T-cell (primary cell): Measurements from ENCODE around the gene DPYD. TPM values are rescaled to one million over a fixed set of nuclear protein-coding genes. Genes with fewer than 3 reads are reported as not detected.

Source experiments
- ATAC-seq, 4 experiments: fragments of 200-7000 bp in 3 of 4; fragments of 150-1000 bp in 1 of 4; cut with Tn5 transposase; replicated peaks in 1 of 4; 1 replicate in 3 of 4; 2 replicates in 1 of 4; pipeline ENCODE4 v1.10.0; 2021; ENCODE audit warnings: moderate library complexity in 3 of 4, mild to moderate bottlenecking in 2 of 4, moderate number of reproducible peaks in 1 of 4
- CTCF ChIA-PET, 2 donors: fragments of 300-600 bp; sonication (Branson Sonifier 250); formaldehyde crosslinking; loops; one replicate each; lab custom pipeline; 2022; ENCODE audit warnings: antibody characterized with exemption in 2 of 2; lab: Charles Lee
- POLR2A ChIA-PET, 2 donors: fragments of 300-600 bp; sonication (Branson Sonifier 250); formaldehyde crosslinking; loops; one replicate each; lab custom pipeline; 2022; ENCODE audit warnings: antibody characterized with exemption in 2 of 2; lab: Charles Lee
- DNase-seq, 35 experiments: peaks; one replicate each; pipeline versions ENCODE4 v3.0.0 to v3.0.0-alpha.2; 2013 to 2023
- H3K27ac ChIP-seq: one replicate; pipeline ENCODE4 v1.5.1; 2013; ENCODE audit warnings: low read length
- H3K27me3 ChIP-seq, 2 experiments: replicated peaks in 1 of 2; 1 replicate in 1 of 2; 2 replicates in 1 of 2; pipeline versions ENCODE4 v1.6.1 to v1.7.0; 2013; ENCODE audit warnings: low read length in 1 of 2, mixed read lengths in 1 of 2; ENCODE audit not compliant: control insufficient read depth in 2 of 2, insufficient read depth in 2 of 2; ENCODE audit errors: extremely low read depth in 1 of 2
- H3K36me3 ChIP-seq, 2 donors: 1 replicate in 1 of 2; 2 replicates in 1 of 2; pipeline versions ENCODE4 v1.6.1 to v1.7.0; 2013; ENCODE audit warnings: low read length in 1 of 2; ENCODE audit not compliant: control insufficient read depth in 2 of 2, insufficient read depth in 1 of 2; ENCODE audit errors: extremely low read depth in 1 of 2
- H3K4me1 ChIP-seq, 2 experiments: 1 replicate in 1 of 2; 2 replicates in 1 of 2; pipeline versions ENCODE4 v1.6.1 to v1.7.0; 2013; ENCODE audit warnings: low read length in 2 of 2, mixed read lengths in 1 of 2; ENCODE audit not compliant: insufficient read depth in 2 of 2, control insufficient read depth in 1 of 2; ENCODE audit errors: extremely low read depth in 1 of 2
- H3K4me3 ChIP-seq, 2 donors: 1 replicate in 1 of 2; 2 replicates in 1 of 2; pipeline versions ENCODE4 v1.5.1 to v1.7.0; 2013; ENCODE audit warnings: mild to moderate bottlenecking in 2 of 2, low read length in 1 of 2, moderate library complexity in 1 of 2; ENCODE audit not compliant: control insufficient read depth in 1 of 2; ENCODE audit errors: extremely low read depth in 1 of 2
- H3K9me3 ChIP-seq: 2 replicates; pipeline ENCODE4 v1.7.0; 2013
- H3K27ac Mint-ChIP-seq, 2 donors: one replicate each; pipeline ENCODE4 v1.8.0; 2020 to 2021; ENCODE audit warnings: mild to moderate bottlenecking in 2 of 2, mixed read lengths in 2 of 2
- H3K27me3 Mint-ChIP-seq, 2 donors: one replicate each; pipeline ENCODE4 v1.8.0; 2021 to 2022; ENCODE audit warnings: mixed read lengths in 2 of 2
- H3K36me3 Mint-ChIP-seq: one replicate; pipeline ENCODE4 v1.8.0; 2021; ENCODE audit warnings: mixed read lengths
- H3K4me1 Mint-ChIP-seq, 3 donors: one replicate each; pipeline ENCODE4 v1.8.0; 2020 to 2022; ENCODE audit warnings: mixed read lengths in 3 of 3, mild to moderate bottlenecking in 1 of 3
- H3K4me3 Mint-ChIP-seq, 3 donors: one replicate each; pipeline ENCODE4 v1.8.0; 2020 to 2022; ENCODE audit warnings: mild to moderate bottlenecking in 3 of 3, mixed read lengths in 3 of 3, moderate library complexity in 3 of 3
- H3K9me3 Mint-ChIP-seq, 3 donors: one replicate each; pipeline ENCODE4 v1.8.0; 2020 to 2022; ENCODE audit warnings: mixed read lengths in 3 of 3
- WGBS: methylation state at CpG from one replicate; pipeline ENCODE4 v1.1.5; 2013; ENCODE audit warnings: missing lambda C conversion rate; ENCODE audit not compliant: insufficient coverage; 5-methylcytosine and 5-hydroxymethylcytosine counted together
- total RNA-seq, 35 experiments: library from RNA in 6 of 35; stranded (reverse) in 6 of 35; fragments of 120-200 nt in 1 of 35; gene quantifications; one replicate each; pipeline versions ENCODE4 v1.2.1 to v1.2.4 and lab custom pipeline; 2013 to 2026

Gene DPYD
- total RNA-seq, 5 donors from 2014 or later (not counting 1 experiment from before 2014, with no cell fraction given), result 39.1 to 74.1 (median 47.8) TPM

DNA sequence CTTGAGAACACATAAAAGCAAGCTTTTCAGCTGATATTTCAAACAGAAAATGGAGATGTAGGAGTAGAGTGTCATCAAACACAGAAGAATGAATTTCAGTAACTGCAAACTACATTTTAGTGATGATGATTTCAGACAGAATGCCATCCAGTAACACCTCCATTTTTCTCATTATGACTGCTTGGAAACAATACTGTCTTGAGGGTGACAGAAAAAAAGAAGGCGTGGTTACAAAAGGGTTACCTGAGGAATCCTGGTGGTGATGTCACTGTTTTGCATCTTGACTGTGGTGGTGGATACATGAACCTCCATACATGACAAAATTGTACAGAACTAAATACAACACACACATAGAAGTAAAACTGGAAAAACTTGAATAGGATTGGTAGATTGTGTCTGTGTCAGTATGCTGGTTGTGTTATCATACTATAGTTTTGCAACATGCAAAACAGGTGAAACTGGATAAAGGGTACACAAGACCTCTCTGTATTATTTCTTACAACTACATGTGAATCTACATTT is 823.4 kb downstream of the DPYD start:
- no peaks in the 10 kb centered on the region for H3K4me1 ChIP-seq
- no CpG with 5 or more reads among the region's 1 CpG for WGBS
- no peaks in the 10 kb centered on the region for H3K27me3 ChIP-seq
- no peak for DNase-seq
- ChIA-PET CTCF (no interaction called here), POLR2A (no interaction called here)
- ATAC-seq, result no peak
- peaks cover 49% of the 10 kb centered on the region for H3K36me3 Mint-ChIP-seq
- no peak overlapping the region for H3K4me3 Mint-ChIP-seq
- H3K36me3 ChIP-seq, result peaks cover 0 to 13% of the 10 kb centered on the region in 2 donors
- no peak overlapping the region for H3K27ac ChIP-seq
- H3K27me3 Mint-ChIP-seq, result no peaks in the 10 kb centered on the region
- H3K9me3 Mint-ChIP-seq, result no peaks in the 10 kb centered on the region
- H3K27ac Mint-ChIP-seq, result no peak overlapping the region
- no peaks in the 10 kb centered on the region for H3K4me1 Mint-ChIP-seq
- no peak overlapping the region for H3K4me3 ChIP-seq
- H3K9me3 ChIP-seq, result no peaks in the 10 kb centered on the region

DNA sequence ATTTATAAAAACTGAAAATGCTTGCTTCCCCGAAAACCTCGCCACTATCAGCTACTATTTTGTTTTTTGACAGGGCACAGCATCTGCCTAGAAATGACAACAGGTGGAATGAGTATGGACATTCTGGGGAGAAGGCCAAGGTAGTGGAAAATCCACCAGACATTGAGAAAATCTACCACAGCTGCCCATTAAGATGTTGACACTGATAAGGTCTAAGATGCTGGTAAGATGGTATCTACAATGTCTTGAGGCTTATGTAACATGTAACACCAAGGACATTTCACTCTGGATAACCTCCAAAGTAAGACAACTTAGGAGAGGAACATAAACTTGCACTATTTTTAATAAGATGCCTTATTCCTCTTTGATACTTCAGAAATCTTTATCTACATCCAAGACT is 825.1 kb downstream of the DPYD start:
- H3K27me3 ChIP-seq, result no peaks in the 10 kb centered on the region
- Mint-ChIP-seq H3K27me3 (no peaks in the 10 kb centered on the region), H3K9me3 (no peaks in the 10 kb centered on the region), H3K36me3 (peaks cover 55% of the 10 kb centered on the region), H3K27ac (no peak overlapping the region), H3K4me1 (no peaks in the 10 kb centered on the region), H3K4me3 (no peak overlapping the region)
- ChIA-PET POLR2A (no interaction called here), CTCF (no interaction called here)
- DNase-seq, result no peak
- H3K36me3 ChIP-seq, result peaks cover 0 to 13% of the 10 kb centered on the region in 2 donors
- ATAC-seq, result no peak
- H3K4me1 ChIP-seq, result no peaks in the 10 kb centered on the region
- H3K4me3 ChIP-seq, result no peak overlapping the region
- no CpG with 5 or more reads among the region's 2 CpGs for WGBS
- no peaks in the 10 kb centered on the region for H3K9me3 ChIP-seq
- H3K27ac ChIP-seq, result no peak overlapping the region

DNA sequence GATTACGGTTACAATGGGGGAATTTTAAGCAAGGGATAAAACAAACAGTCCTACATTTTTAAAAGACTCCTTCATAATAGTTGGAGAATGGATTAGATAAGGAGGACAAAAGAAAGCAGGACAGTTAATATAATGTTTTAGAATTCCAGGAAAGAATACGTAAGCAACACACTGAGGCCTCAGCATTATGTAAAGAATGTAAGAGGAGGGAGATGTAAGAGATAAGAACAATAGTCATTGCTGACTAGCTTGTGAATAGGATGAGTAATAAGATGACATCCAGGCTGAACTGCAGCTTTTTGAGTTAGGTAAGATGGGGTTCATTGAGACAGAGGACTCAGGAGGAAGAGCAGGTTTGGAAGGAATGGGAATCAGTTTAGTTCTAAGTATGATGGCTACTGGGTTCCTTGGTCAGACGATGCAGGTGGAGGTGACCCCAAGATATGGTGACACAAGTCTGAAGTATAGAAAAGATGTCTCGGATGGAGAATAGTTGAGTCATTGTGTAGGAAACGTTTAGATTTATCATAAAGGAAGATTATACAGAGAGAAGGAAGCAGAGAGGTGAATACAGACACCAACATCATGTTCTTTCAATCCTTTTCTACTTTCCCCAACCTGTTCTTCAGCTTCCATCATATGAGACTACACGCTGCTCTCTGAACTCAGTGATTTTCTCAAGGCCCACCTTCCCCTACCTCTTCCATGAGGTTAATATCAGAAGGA is 826.4 kb downstream of the DPYD start:
- H3K27me3 Mint-ChIP-seq, result no peaks in the 10 kb centered on the region
- 100% methylated on average over 2 of the region's 6 CpGs for WGBS
- CTCF ChIA-PET, result no interaction called here

DNA sequence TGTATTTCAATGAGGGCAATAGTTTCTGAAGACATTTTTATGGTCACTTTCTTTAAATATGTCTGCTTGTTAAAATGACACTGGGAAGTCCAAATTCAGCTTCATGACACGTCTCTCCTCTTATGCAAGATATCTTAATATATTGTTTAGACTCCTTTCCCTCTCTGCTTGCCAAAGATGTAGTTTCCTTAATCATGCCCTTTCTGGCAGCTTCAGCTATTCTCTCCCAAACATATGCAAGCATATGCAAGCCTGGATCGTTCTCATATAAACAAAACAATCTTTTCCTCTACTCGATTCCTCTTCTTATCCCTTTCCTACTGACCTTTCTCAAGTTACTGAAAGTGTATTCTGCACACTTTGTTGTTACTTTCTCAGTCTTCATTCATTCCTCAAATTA is 827.1 kb downstream of the DPYD start:
- peaks cover 0 to 9% of the 10 kb centered on the region in 2 donors for H3K36me3 ChIP-seq
- DNase-seq (no peak), ATAC-seq (no peak)
- H3K4me1 Mint-ChIP-seq, result no peaks in the 10 kb centered on the region
- no peak overlapping the region for H3K27ac ChIP-seq
- no peaks in the 10 kb centered on the region for H3K9me3 Mint-ChIP-seq
- ChIA-PET POLR2A (no interaction called here), CTCF (interaction anchor here in 1 of 2 donors (0.6 kb wide), 1 partner anchor 1295 kb away, joined by 3 read pairs; no protein-coding TSS in a partner anchor)
- H3K27me3 Mint-ChIP-seq, result no peaks in the 10 kb centered on the region
- no peak overlapping the region for H3K27ac Mint-ChIP-seq
- no peaks in the 10 kb centered on the region for H3K9me3 ChIP-seq
- H3K4me3 ChIP-seq, result no peak overlapping the region
- no peak overlapping the region for H3K4me3 Mint-ChIP-seq
- no peaks in the 10 kb centered on the region for H3K27me3 ChIP-seq
- no peaks in the 10 kb centered on the region for H3K4me1 ChIP-seq
- peaks cover 59% of the 10 kb centered on the region for H3K36me3 Mint-ChIP-seq
- 76% methylated on average over 3 of the region's 3 CpGs for WGBS

More for the DNA sequence above, 826.4 kb downstream of the DPYD start:
- POLR2A ChIA-PET, result no interaction called here
- Mint-ChIP-seq H3K9me3 (no peaks in the 10 kb centered on the region), H3K27ac (no peak overlapping the region), H3K4me1 (no peaks in the 10 kb centered on the region), H3K4me3 (no peak overlapping the region), H3K36me3 (peaks cover 59% of the 10 kb centered on the region)
- peaks cover 0 to 12% of the 10 kb centered on the region in 2 donors for H3K36me3 ChIP-seq
- H3K4me3 ChIP-seq, result no peak overlapping the region
- H3K9me3 ChIP-seq, result no peaks in the 10 kb centered on the region
- H3K4me1 ChIP-seq, result no peaks in the 10 kb centered on the region
- H3K27ac ChIP-seq, result no peak overlapping the region
- no peaks in the 10 kb centered on the region for H3K27me3 ChIP-seq
- DNase-seq (no peak), ATAC-seq (no peak)

DNA sequence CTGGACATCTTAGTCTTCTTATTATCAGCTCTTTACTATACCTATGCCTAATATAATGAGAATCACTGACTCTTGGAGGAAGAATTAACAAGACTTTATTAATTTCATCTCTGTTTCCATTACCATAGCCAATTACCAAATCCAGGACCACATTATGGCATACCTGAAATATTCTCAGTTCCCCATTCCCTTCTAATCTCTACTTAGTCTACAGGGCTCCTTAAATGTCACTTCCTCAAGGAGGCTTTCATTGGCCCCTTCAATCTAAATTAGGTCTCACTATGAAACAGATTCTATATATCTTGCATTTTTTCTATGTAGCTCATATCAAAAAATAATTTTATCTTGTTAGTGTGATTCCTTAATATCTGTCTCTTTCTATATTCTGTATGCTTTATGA is 828.0 kb downstream of the DPYD start:
- ChIA-PET POLR2A (no interaction called here), CTCF (no interaction called here)
- H3K4me1 ChIP-seq, result no peaks in the 10 kb centered on the region
- no peak for DNase-seq
- H3K36me3 Mint-ChIP-seq, result peaks cover 59% of the 10 kb centered on the region
- no peaks in the 10 kb centered on the region for H3K9me3 Mint-ChIP-seq
- no peaks in the 10 kb centered on the region for H3K27me3 ChIP-seq
- H3K9me3 ChIP-seq, result no peaks in the 10 kb centered on the region
- H3K27me3 Mint-ChIP-seq, result no peaks in the 10 kb centered on the region
- H3K36me3 ChIP-seq, result peaks cover 0 to 9% of the 10 kb centered on the region in 2 donors
- H3K4me3 Mint-ChIP-seq, result no peak overlapping the region
- H3K4me1 Mint-ChIP-seq, result no peaks in the 10 kb centered on the region
- H3K27ac ChIP-seq, result no peak overlapping the region
- no peak overlapping the region for H3K4me3 ChIP-seq
- no peak for ATAC-seq
- H3K27ac Mint-ChIP-seq, result no peak overlapping the region

DNA sequence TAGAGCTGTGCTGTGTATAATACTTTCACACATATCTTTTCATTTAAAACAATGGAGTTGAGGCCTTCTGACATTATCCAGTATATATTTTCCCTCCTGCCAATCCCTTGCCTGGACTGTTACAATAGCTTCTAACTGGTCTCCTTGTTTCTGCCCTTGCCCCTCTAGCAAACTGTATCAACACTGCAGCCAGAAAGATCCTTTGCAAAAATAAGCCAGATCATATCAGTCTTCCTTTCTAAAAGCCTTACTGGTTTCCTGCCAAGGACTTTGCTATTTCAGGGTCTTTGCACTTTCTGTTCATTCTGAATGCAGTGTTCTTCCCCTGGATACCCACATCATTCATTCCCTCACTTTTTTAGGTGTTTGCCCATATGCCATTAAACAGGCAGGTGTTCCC is 829.2 kb downstream of the DPYD start:
- ChIA-PET CTCF (no interaction called here), POLR2A (no interaction called here)
- H3K9me3 Mint-ChIP-seq, result no peaks in the 10 kb centered on the region
- no peak overlapping the region for H3K27ac ChIP-seq
- H3K27me3 Mint-ChIP-seq, result no peaks in the 10 kb centered on the region
- no peaks in the 10 kb centered on the region for H3K9me3 ChIP-seq
- no peak overlapping the region for H3K4me3 ChIP-seq
- H3K4me1 ChIP-seq, result no peaks in the 10 kb centered on the region
- no peaks in the 10 kb centered on the region for H3K4me1 Mint-ChIP-seq
- no peak for DNase-seq
- no peak overlapping the region for H3K4me3 Mint-ChIP-seq
- H3K27me3 ChIP-seq, result no peaks in the 10 kb centered on the region
- peaks cover 55% of the 10 kb centered on the region for H3K36me3 Mint-ChIP-seq
- peaks cover 0 to 5% of the 10 kb centered on the region in 2 donors for H3K36me3 ChIP-seq
- no peak overlapping the region for H3K27ac Mint-ChIP-seq
- no peak for ATAC-seq
